IPS DF 6.9 (cell line): ENCODE measurements around the gene UBASH3A.
"Not testable (repeated sequence)": the region's sequence is repeated elsewhere in the genome, so short reads cannot be mapped to it uniquely, and the experiment has no call there.

Source experiments
- DNase-seq: peaks from one replicate; pipeline ENCODE4 v3.0.0-alpha.2; 2013; ENCODE audit warnings: low read depth, low spot score
- H3K27ac ChIP-seq: one replicate; pipeline ENCODE4 v1.5.1; 2013; ENCODE audit warnings: low read length, control low read depth
- H3K27me3 ChIP-seq: 2 replicates; pipeline ENCODE4 v1.6.1; 2013; ENCODE audit warnings: mild to moderate bottlenecking, low read length; ENCODE audit not compliant: control insufficient read depth, insufficient read depth
- H3K36me3 ChIP-seq: 2 replicates; pipeline ENCODE4 v1.6.1; 2013; ENCODE audit warnings: low read length; ENCODE audit not compliant: control insufficient read depth, insufficient read depth
- H3K4me1 ChIP-seq: 2 replicates; pipeline ENCODE4 v1.6.1; 2013; ENCODE audit warnings: low read length; ENCODE audit not compliant: control insufficient read depth, insufficient read depth
- H3K4me3 ChIP-seq: 2 replicates; pipeline ENCODE4 v1.5.1; 2013; ENCODE audit warnings: mild to moderate bottlenecking, low read length
- H3K9me3 ChIP-seq: 2 replicates; pipeline ENCODE4 v1.6.1; 2013; ENCODE audit warnings: low read length, inconsistent platforms; ENCODE audit not compliant: control insufficient read depth, insufficient read depth
- WGBS: extraction: QIAGEN DNeasy Blood & Tissue Kit; methylation state at CpG from one replicate; pipeline ENCODE4 v1.1.7; 2013; ENCODE audit warnings: mixed read lengths, missing lambda C conversion rate; ENCODE audit not compliant: insufficient read length, insufficient coverage; 5-methylcytosine and 5-hydroxymethylcytosine counted together

Gene UBASH3A

DNA sequence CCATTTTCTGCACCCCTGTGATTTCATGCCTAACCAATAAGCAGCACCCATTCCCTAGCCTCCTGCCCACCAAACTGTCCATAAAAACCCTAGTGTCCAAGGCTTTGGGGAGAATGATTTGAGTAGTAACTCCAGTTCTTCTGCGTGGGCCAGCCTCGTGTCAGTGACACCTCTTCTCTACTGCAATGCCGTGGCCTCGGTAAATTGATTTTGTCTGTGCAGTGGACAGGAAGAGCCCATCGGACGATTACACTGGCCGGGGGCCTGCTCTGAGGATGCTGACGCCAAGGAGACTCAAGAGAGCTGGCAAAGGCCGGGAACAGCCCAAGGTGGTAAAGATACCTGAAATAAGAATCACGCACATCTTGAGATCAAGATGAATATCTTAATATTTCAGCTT, 63.0 kb downstream of the UBASH3A start:
- H3K36me3 ChIP-seq = no peaks in the 10 kb centered on the region
- DNase-seq = no peak
- peaks cover 5% of the 10 kb centered on the region for H3K4me1 ChIP-seq
- no peaks in the 10 kb centered on the region for H3K27me3 ChIP-seq
- H3K9me3 ChIP-seq = no peaks in the 10 kb centered on the region
- WGBS = no CpG with 5 or more reads among the region's 10 CpGs
- H3K27ac ChIP-seq = no peak overlapping the region
- no peak overlapping the region for H3K4me3 ChIP-seq

DNA sequence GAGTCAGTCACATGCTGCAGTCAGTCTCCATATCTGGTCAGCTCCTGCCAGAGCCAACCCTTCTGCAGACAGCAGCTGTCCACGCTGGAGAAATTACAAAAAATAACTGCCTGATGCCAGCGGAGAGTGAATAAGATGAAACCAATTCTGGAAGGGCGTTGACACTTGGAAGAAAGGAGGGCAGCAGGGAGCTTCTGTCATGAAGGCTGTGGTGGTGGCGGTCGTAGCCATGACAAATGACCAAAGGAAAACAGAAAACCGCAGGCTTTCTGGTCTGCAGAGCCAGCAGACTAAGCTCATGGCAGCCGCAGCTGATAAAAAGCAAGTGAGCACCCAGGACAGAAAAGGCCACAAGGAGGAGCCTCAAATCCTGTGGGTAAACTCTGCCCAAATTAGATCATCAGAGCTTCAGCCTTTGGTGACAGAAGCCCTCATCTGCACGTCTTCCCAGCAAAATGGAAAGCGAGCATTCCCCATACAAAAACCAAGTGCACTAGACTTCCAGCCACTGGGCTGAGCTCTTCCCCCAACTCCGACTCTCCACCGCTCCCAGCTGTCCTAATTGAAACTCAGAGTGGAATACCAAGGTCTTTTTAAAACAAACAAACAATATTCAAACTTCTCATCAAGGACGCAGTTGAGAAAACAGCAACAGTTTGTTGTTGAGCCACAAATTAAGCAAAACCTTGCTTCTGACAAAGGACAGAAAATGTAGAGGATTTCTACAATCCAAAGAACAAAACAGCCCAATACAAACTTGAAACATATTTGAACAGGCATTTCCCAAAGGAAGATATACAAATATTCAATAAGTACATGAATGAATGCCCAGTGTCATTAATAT, 63.7 kb downstream of the UBASH3A start:
- Histone ChIP-seq H3K9me3 (no peaks in the 10 kb centered on the region), H3K4me3 (no peak overlapping the region), H3K36me3 (no peaks in the 10 kb centered on the region), H3K4me1 (peaks cover 1% of the 10 kb centered on the region; the same call in 1 of the 2 replicates), H3K27ac (no peak overlapping the region), H3K27me3 (no peaks in the 10 kb centered on the region)
- no CpG with 5 or more reads among the region's 12 CpGs for WGBS
- no peak for DNase-seq

GRCh38 chr21:42468491-42469131, 64.9 kb downstream of the UBASH3A start:
- Histone ChIP-seq H3K4me1 (no peaks in the 10 kb centered on the region), H3K36me3 (no peaks in the 10 kb centered on the region), H3K9me3 (no peaks in the 10 kb centered on the region), H3K4me3 (no peak overlapping the region), H3K27me3 (no peaks in the 10 kb centered on the region), H3K27ac (no peak overlapping the region)
- no CpG with 5 or more reads among the region's 6 CpGs for WGBS
- DNase-seq = no peak

GRCh38 chr21:42469272-42469671, 65.6 kb downstream of the UBASH3A start:
- Histone ChIP-seq H3K9me3 (no peaks in the 10 kb centered on the region), H3K36me3 (no peaks in the 10 kb centered on the region), H3K4me1 (no peaks in the 10 kb centered on the region), H3K27ac (no peak overlapping the region), H3K27me3 (no peaks in the 10 kb centered on the region), H3K4me3 (no peak overlapping the region)
- no CpG with 5 or more reads among the region's 2 CpGs for WGBS
- no peak for DNase-seq

DNA sequence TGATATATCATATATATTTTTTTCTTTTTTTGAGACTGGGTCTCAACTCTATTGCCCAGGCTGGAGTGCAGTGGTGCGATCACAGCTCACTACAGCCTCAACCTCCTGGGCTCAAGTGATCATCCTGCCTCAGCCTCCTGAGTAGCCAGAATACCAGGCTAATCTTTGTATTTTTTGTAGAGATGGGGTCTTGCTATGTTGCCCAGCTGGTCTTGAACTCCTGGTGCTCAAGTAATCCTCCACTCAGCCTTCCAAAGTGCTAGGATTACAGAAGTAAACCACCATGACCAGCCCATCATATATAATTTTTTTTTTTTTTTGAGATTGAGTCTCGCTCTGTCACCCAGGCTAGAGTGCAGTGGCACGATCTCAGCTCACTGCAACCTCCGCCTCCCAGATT, 66.0 kb downstream of the UBASH3A start:
- no CpG with 5 or more reads among the region's 4 CpGs for WGBS
- H3K36me3 ChIP-seq, H3K4me1 ChIP-seq, H3K4me3 ChIP-seq, H3K27me3 ChIP-seq, DNase-seq, H3K27ac ChIP-seq, H3K9me3 ChIP-seq: not testable (repeated sequence)

DNA sequence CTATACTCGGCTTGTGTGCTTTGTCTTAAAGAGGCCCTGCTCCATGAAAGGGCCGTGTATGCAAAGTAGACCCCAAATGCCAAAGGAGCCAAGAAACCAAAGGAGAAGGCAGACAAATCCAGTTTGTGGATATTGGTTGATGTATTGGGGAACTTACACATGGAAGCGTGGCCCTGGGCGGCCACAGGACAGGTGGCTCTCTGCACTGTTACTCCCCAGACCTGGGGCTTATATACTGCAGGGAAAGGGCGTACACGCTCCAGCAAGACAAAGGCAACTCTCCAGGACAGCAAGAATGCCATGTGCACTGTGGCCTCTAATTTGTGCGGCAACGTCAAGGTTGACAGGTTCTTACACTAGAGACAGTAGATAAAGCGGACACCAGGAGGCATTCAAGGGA, 67.5 kb downstream of the UBASH3A start:
- Histone ChIP-seq H3K4me3 (no peak overlapping the region), H3K27me3 (no peaks in the 10 kb centered on the region), H3K4me1 (no peaks in the 10 kb centered on the region), H3K27ac (no peak overlapping the region), H3K9me3 (no peaks in the 10 kb centered on the region), H3K36me3 (no peaks in the 10 kb centered on the region)
- DNase-seq = no peak
- WGBS = no CpG with 5 or more reads among the region's 9 CpGs

DNA sequence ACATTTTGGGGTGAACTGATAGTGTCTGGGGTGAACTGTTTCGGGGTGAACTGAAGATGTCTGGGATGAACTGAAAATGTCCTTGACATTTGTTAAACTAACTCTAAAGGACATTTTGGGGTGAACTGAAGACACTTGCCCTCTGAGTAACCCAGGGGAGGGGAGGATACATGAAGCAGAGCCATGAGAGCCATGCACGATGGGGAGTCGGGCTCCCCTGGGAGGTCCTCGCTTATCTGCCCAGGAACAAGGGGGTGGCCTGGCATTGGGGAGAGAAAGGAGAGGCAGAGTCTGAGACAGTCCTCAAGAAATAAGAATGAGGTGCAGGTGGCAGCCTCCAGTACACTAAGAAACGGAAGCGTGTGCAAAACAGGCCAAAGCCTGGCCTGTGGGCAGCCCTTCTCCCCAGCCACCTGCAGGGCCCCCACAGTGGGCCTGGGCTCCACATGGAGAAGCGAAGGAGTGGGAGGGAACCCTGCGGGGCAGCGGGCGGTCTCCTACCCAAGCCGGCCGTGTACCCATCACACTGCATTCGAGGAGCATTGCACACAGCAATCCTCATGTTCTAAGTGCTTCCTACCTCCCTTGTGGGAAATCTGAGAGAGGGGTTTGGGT, 68.1 kb downstream of the UBASH3A start:
- H3K4me3 ChIP-seq = no peak overlapping the region
- no CpG with 5 or more reads among the region's 13 CpGs for WGBS

DNA sequence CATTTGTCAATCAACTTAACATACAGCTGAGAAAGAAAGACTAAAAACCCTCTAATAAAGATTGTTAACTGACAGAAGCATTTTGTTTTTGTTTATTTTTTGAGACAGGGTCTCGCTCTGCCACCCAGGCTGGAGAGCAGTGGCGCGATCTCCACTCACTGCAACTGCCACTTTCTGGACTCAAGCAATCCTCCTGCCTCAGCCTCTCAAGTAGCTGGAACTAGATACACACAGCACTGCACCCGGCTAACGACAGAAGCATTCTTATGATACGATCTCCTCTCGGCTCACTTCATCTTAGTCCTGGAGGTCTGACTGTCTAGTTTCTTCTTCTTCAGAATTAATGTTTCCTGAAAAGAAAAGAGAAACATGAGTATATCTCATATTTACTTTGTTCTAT, 68.8 kb downstream of the UBASH3A start:
- H3K9me3 ChIP-seq = no peaks in the 10 kb centered on the region
- no peaks in the 10 kb centered on the region for H3K4me1 ChIP-seq
- no peak for DNase-seq
- no peaks in the 10 kb centered on the region for H3K36me3 ChIP-seq
- H3K4me3 ChIP-seq = no peak overlapping the region
- no peak overlapping the region for H3K27ac ChIP-seq
- WGBS = no CpG with 5 or more reads among the region's 7 CpGs
- no peaks in the 10 kb centered on the region for H3K27me3 ChIP-seq

More for the DNA sequence above, 68.1 kb downstream of the UBASH3A start:
- no peak overlapping the region for H3K27ac ChIP-seq
- no peak for DNase-seq
- no peaks in the 10 kb centered on the region for H3K4me1 ChIP-seq
- H3K36me3 ChIP-seq = no peaks in the 10 kb centered on the region
- no peaks in the 10 kb centered on the region for H3K27me3 ChIP-seq
- H3K9me3 ChIP-seq = no peaks in the 10 kb centered on the region

DNA sequence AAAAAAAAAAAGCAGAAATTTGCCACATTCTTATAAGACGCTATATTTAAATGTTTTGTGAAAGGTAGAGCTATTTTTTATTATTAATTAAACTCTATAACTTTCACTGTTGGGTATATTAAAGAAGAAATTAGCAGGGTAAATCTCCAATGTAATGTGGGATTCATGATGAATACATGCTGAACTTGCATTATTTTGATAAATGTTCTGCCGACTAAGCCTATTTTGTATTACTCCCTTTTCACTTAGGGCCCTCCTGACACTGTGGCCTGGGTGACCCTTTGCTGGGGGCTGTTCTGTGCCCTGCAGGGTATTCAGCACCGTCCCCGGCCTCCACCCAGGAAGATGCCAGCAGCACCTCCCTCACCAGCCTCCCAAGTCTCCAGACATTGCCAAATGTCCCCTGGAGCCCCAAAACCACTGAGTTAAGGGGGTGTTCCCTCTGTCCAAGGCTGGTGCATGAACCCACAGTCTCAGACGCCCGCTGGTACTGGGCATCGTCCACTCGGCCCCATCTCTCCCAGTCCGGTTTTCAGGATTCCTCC, 69.9 kb downstream of the UBASH3A start:
- WGBS = no CpG with 5 or more reads among the region's 9 CpGs
- no peaks in the 10 kb centered on the region for H3K9me3 ChIP-seq
- no peak overlapping the region for H3K4me3 ChIP-seq
- H3K4me1 ChIP-seq = no peaks in the 10 kb centered on the region
- no peaks in the 10 kb centered on the region for H3K36me3 ChIP-seq
- H3K27me3 ChIP-seq = no peaks in the 10 kb centered on the region
- no peak for DNase-seq
- H3K27ac ChIP-seq = no peak overlapping the region

GRCh38 chr21:42474043-42474831, 70.5 kb downstream of the UBASH3A start:
- Histone ChIP-seq H3K9me3 (no peaks in the 10 kb centered on the region), H3K27ac (no peak overlapping the region), H3K36me3 (no peaks in the 10 kb centered on the region), H3K27me3 (no peaks in the 10 kb centered on the region), H3K4me3 (no peak overlapping the region), H3K4me1 (no peaks in the 10 kb centered on the region)
- no peak for DNase-seq
- no CpG with 5 or more reads among the region's 14 CpGs for WGBS
